DMS114 treated with DMSO at 0.1 percent for 48 hours (cell line): ENCODE results near the gene ARL4D.
"Not testable (repeated sequence)": the region's sequence is repeated elsewhere in the genome, so short reads cannot be mapped to it uniquely, and the experiment has no call there.

ENCODE experiments used
- DNase-seq: peaks from one replicate; lab custom pipeline; 2025; ENCODE audit not compliant: unreplicated experiment; lab: John Stamatoyannopoulos, UW

The ARL4D gene

GRCh38 chr17:43393944-43394482 lies 4.8 kb upstream of the ARL4D start:
- DNase-seq, result peak; percentile 76

DNA sequence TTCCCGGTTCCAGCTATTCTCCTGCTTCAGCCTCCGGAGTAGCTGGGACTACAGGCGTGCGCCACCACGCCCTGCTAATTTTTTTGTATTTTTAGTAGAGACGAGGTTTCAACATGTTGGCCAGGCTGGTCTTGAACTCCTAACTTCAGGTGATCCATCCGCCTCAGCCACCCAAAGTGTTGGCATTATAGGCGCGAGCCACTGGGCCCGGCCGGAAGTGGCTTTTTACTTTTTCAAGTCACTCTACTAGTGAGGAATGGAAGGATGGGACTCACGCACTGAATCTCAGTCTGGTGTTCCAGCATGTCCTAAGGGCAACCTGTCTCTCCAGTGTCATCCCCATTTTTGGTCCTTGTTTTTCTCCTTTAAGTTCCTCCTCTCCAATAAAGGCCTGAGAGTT lies 4.1 kb upstream of the ARL4D start:
- DNase-seq, result not testable (repeated sequence)

DNA sequence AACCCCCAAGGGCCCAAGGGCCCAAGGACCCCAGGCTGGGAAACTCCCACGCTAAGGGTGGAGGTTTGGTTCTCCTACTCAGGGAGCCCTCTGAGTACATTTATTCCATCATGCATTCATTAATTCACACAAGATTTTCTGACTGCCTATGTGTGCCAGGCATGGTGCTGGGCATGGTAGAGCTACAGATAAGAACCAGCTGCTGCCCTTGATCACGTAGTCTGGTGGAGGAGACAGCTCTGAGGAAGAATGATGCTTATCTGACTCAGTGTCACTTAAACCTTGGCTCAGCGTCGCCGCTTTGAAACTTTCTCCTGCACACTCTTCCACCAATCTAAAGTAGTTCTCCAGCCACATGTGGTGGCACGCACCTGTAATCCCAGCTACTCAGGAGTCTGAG lies 3.6 kb upstream of the ARL4D start:
- no peak for DNase-seq

DNA sequence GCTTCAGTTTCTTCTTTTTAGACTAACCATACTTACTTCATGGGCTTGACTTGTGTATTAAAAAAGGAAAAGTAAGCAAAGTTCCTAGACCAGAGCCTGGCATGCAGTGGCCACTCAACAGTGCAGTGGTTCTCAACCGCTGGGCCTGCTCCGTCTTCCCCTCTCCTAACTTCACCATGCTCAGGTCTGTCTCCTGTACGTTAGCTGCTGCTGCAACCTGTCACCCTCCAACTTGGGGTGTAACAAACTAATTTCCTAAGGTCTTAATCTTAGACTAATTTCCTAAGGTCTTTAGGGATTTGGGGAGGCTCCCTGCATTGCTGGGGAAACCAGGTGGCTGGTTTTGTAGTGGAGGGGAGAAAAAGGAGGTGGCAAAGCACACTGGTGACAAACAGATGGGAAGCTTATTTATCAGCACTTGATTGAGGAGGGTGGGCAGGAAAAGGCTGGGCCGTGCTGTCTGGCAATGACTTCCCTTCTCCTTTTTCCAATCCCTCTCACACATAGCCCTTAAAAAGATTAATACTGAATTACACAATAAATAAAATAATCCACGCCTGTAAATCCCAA lies 2.2 kb upstream of the ARL4D start:
- no peak for DNase-seq

DNA sequence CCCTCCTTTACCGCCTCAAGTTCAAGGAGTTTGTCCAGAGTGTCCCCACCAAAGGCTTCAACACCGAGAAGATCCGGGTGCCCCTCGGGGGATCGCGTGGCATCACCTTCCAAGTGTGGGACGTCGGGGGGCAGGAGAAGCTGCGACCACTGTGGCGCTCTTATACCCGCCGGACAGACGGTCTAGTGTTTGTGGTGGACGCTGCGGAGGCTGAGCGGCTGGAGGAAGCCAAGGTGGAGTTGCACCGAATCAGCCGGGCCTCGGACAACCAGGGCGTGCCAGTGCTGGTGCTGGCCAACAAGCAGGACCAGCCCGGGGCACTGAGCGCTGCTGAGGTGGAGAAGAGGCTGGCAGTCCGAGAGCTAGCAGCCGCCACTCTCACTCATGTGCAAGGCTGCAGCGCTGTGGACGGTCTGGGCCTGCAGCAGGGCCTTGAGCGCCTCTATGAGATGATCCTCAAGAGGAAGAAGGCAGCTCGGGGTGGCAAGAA lies 1.1 kb downstream of the ARL4D start:
- DNase-seq, result no peak

- no peak for DNase-seq
Observed at GRCh38 chr17:43400943-43401717, 2.3 kb downstream of the ARL4D start.

- DNase-seq, result no peak
Observed at GRCh38 chr17:43402078-43402477, 3.3 kb downstream of the ARL4D start.

- DNase-seq, result no peak
Observed at GRCh38 chr17:43402567-43402966, 3.8 kb downstream of the ARL4D start.

GRCh38 chr17:43403846-43404245 lies 5.1 kb downstream of the ARL4D start:
- no peak for DNase-seq

DNA sequence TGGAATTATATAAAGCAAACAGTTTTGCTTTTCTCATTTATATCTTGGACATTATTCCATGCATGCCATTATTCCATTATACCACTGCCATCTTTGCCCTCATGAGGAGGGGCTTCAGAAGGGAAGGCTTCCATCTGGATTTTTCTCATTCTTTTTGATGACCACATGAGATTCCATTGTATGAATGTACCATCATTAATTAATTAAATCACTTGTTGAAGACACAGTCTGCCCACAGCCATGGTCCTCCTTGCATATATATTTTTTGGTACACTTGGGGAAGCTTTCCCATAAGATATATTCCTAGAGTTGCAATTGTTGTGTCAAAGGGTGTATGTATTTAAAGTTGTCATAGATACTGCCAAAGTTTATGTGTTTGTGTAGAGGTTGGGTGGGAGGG lies 7.1 kb downstream of the ARL4D start:
- DNase-seq, result no peak

DNA sequence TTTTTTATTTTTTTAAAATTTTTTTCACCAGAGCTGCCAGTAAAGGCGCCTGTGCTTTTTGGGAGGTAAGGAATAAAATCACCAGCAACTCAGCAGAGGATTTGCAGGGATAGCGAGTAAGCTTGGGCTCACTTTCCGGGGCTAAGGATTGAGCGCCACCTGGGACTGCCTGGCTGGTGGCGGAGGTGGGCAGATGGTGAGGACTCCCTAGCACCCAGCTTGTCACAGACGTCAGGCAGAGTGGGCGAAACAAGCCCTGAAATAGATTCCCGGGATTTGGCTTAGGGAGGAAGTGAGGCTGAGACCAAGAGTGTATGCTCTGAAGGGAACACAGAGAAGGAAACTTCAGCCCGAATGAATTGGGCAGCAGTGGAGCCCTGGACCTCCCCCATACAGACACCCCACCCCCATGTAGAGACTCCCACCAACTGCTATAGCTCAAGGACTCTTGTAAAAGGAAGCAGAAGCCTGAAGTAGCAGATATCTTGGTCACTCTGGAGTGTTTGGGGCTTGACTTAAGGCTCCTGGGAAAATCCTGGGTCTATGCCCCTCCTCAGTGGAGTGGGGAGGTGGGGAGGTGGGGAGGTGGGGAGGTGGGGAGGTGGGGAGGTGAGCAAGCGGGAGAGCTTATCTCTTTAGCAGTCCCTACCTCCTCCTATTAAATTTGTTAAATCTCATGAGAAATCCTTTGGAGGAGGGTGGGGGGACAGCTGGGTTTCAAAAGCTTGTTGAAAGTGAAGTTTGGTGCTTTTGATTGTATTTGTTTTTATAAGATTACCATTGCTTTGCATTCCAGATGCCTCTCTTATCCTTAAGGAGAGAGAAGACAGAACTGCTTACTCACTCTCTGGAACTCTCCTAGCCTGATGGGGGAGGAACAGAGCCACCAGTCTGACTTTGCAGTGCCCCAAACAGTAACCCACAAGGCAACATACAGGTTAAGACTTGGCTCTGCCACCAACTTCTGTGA lies 8.2 kb downstream of the ARL4D start:
- no peak for DNase-seq

GRCh38 chr17:43409131-43409530 lies 10.3 kb downstream of the ARL4D start:
- no peak for DNase-seq

- no peak for DNase-seq
Observed at GRCh38 chr17:43410557-43411368, 12.0 kb downstream of the ARL4D start.

- no peak for DNase-seq
Observed at GRCh38 chr17:43411369-43411677, 12.5 kb downstream of the ARL4D start.

DNA sequence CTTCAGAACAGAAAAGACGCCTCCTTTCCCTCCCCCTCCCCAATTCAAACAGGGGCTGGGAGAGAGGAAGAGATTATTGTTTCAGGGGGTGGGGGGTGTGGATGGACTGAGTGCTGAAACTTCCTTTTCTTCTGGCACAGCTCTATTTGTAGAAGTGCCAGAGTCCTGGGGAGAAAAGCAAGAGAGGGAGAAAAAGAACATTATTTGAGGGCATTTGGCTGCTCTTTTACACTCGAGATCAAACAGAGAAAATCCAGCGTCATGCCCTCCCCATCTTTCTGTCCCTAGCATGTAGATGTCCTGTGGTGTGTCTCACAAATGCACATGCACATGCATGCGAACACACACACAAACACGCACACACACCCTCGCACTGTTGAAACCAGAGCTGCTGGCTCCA lies 13.0 kb downstream of the ARL4D start:
- DNase-seq, result no peak

GRCh38 chr17:43412166-43412565 lies 13.4 kb downstream of the ARL4D start:
- DNase-seq, result no peak

- DNase-seq, result no peak
Observed at GRCh38 chr17:43416998-43417890, 18.5 kb downstream of the ARL4D start.

- no peak for DNase-seq
Observed at GRCh38 chr17:43418441-43419374, 19.9 kb downstream of the ARL4D start.
